Fibroblast of lung (primary cell): Measurements from ENCODE around the gene LDLRAD3. TPM values are rescaled to one million over a fixed set of nuclear protein-coding genes. Genes with fewer than 3 reads are reported as not detected.
A peak's percentile ranks its signal among the peaks of the same experiment; 100 is the strongest.
"Not testable (repeated sequence)": the region's sequence is repeated elsewhere in the genome, so short reads cannot be mapped to it uniquely, and the experiment has no call there.

ENCODE experiments used
- DNase-seq, 2 donors: peaks; one replicate each; pipeline versions ENCODE4 v3.0.0 to v3.0.0-alpha.2; 2010; ENCODE audit warnings: low read depth in 2 of 2
- H2AFZ ChIP-seq: 2 replicates; pipeline ENCODE4 v1.5.1; 2012; ENCODE audit warnings: low read length, control low read depth, inconsistent platforms
- H3K27ac ChIP-seq: 2 replicates; pipeline ENCODE4 v1.5.1; 2011; ENCODE audit warnings: low read length, control low read depth; ENCODE audit not compliant: insufficient read depth
- H3K27me3 ChIP-seq: 2 replicates; pipeline ENCODE4 v1.5.1; 2011; ENCODE audit warnings: mild to moderate bottlenecking, low read length; ENCODE audit not compliant: control insufficient read depth, insufficient read depth
- H3K36me3 ChIP-seq: 2 replicates; pipeline ENCODE4 v1.5.1; 2011; ENCODE audit warnings: low read length; ENCODE audit not compliant: control insufficient read depth, insufficient read depth
- H3K4me1 ChIP-seq: 2 replicates; pipeline ENCODE4 v1.5.1; 2011; ENCODE audit warnings: low read length; ENCODE audit not compliant: control insufficient read depth, insufficient read depth; ENCODE audit errors: extremely low read depth
- H3K4me2 ChIP-seq: 2 replicates; pipeline ENCODE4 v1.5.1; 2011; ENCODE audit warnings: low read length, control low read depth; ENCODE audit not compliant: insufficient read depth; ENCODE audit errors: extremely low read depth
- H3K4me3 ChIP-seq, 4 experiments: fragments of 200-600 bp in 1 of 4; sonication (generic) in 1 of 4; replicated peaks in 1 of 4; 2 replicates each; pipeline ENCODE4 v1.5.1; 2011 to 2016; ENCODE audit warnings: low read length in 4 of 4, low read depth in 3 of 4, mild to moderate bottlenecking in 3 of 4, control low read depth in 2 of 4, inconsistent platforms in 1 of 4, mixed read lengths in 1 of 4; ENCODE audit not compliant: insufficient read depth in 1 of 4; ENCODE audit errors: control extremely low read depth in 1 of 4
- H3K79me2 ChIP-seq: 2 replicates; pipeline ENCODE4 v1.5.1; 2012; ENCODE audit warnings: mild to moderate bottlenecking, low read length, inconsistent platforms; ENCODE audit not compliant: control insufficient read depth, insufficient read depth
- H3K9ac ChIP-seq: 2 replicates; pipeline ENCODE4 v1.5.1; 2011; ENCODE audit warnings: mild to moderate bottlenecking, low read length, control low read depth; ENCODE audit not compliant: insufficient read depth
- H3K9me3 ChIP-seq: 2 replicates; pipeline ENCODE4 v1.5.1; 2012; ENCODE audit warnings: low read depth, low read length; ENCODE audit not compliant: control insufficient read depth, insufficient read depth
- H4K20me1 ChIP-seq: 2 replicates; pipeline ENCODE4 v1.5.1; 2011; ENCODE audit warnings: low read length; ENCODE audit not compliant: control insufficient read depth, insufficient read depth; ENCODE audit errors: extremely low read depth
- CTCF ChIP-seq, 2 donors: IDR thresholded peaks in 1 of 2; conservative IDR thresholded peaks in 1 of 2; 1 replicate in 1 of 2; 2 replicates in 1 of 2; pipeline ENCODE4 v1.5.1; 2011 to 2012; ENCODE audit warnings: low read length in 2 of 2, control low read depth in 1 of 2, inconsistent platforms in 1 of 2, low read depth in 1 of 2, mild to moderate bottlenecking in 1 of 2
- EZH2 ChIP-seq: IDR thresholded peaks from 2 replicates; pipeline ENCODE4 v1.5.1; 2012; ENCODE audit warnings: low read length, control low read depth, mild to moderate bottlenecking; ENCODE audit errors: missing control alignments
- polyA plus RNA-seq, 2 donors: library from polyadenylated mRNA; depleted of rRNA in 1 of 2; stranded (reverse) in 1 of 2; unstranded in 1 of 2; fragments of >200 nt; gene quantifications; 2 replicates each; pipeline ENCODE4 v1.2.1, GENCODE V29; 2011 to 2012; ENCODE audit warnings: missing spikeins in 1 of 2
- total RNA-seq: library from RNA; depleted of rRNA; stranded (reverse); fragments of >200 nt; gene quantifications from 2 replicates; pipeline ENCODE4 v1.2.1, GENCODE V29; 2014

LDLRAD3 gene
- total and polyA plus RNA-seq, 2 donors (not counting 1 experiment from before 2014, with no cell fraction given), result 3.8 to 7.8 TPM

- Histone ChIP-seq H3K4me1 (peaks cover 11% of the 10 kb centered on the region), H3K9ac (no peak overlapping the region)
These were observed 69.1 kb downstream of the LDLRAD3 start for GRCh38 chr11:36012979-36013378.

DNA sequence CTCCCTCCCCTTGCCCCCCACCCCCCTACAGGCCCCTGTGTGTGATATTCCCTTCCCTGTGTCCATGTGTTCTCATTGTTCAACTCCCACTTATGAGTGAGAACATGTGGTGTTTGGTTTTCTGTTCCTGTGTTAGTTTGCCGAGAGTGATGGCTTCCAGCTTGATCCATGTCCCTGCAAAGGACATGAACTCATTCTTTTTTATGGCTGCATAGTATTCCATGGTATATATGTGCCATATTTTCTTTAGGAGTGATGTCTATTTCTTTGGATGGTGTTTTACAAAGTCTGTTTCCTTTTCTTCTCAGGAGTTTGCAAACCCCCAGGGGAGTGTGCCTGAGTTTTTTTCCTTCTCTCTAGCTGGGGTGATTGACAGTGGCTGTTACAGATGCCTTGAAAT, 69.6 kb downstream of the LDLRAD3 start:
- not testable (repeated sequence) for H3K9me3 ChIP-seq, H3K79me2 ChIP-seq, H3K4me3 ChIP-seq, DNase-seq, H3K27ac ChIP-seq, H2AFZ ChIP-seq, H3K9ac ChIP-seq, H4K20me1 ChIP-seq, H3K27me3 ChIP-seq, H3K36me3 ChIP-seq, H3K4me2 ChIP-seq
- peaks cover 11% of the 10 kb centered on the region for H3K4me1 ChIP-seq

More at GRCh38 chr11:36012979-36013378, 69.1 kb downstream of the LDLRAD3 start:
- H3K27me3 ChIP-seq, result no peaks in the 10 kb centered on the region
- H3K79me2 ChIP-seq, result no peaks in the 10 kb centered on the region
- no peak overlapping the region for H3K27ac ChIP-seq
- H4K20me1 ChIP-seq, result no peaks in the 10 kb centered on the region
- no peaks in the 10 kb centered on the region for H3K36me3 ChIP-seq
- no peak for TF ChIP-seq EZH2
- no peak for TF ChIP-seq CTCF (conservative IDR thresholded peaks at IDR 0.05 in 1 of 2, IDR thresholded peaks at IDR 0.05 in 1 of 2; ENCODE audit: low read depth in 1 of 2, low read length in 2 of 2)
- no peaks in the 10 kb centered on the region for H3K9me3 ChIP-seq
- peak overlapping the region in 1 of 4 experiments; percentile 10 for H3K4me3 ChIP-seq
- no peak overlapping the region for H2AFZ ChIP-seq
- peak in 1 of 2 donors; percentile 75 for DNase-seq
- peak overlapping the region; percentile 47 for H3K4me2 ChIP-seq

- H3K27ac ChIP-seq, result no peak overlapping the region
These were observed 70.4 kb downstream of the LDLRAD3 start for GRCh38 chr11:36013950-36014897.

More at GRCh38 chr11:36013950-36014897, 70.4 kb downstream of the LDLRAD3 start:
- H3K4me1 ChIP-seq, result peaks cover 6% of the 10 kb centered on the region
- DNase-seq, result no peak
- no peaks in the 10 kb centered on the region for H3K9me3 ChIP-seq
- H3K4me2 ChIP-seq, result no peak overlapping the region
- H3K4me3 ChIP-seq, result no peak overlapping the region
- TF ChIP-seq EZH2, result no peak
- no peak for TF ChIP-seq CTCF (conservative IDR thresholded peaks at IDR 0.05 in 1 of 2, IDR thresholded peaks at IDR 0.05 in 1 of 2; ENCODE audit: low read depth in 1 of 2, low read length in 2 of 2)
- no peak overlapping the region for H3K9ac ChIP-seq
- H2AFZ ChIP-seq, result no peak overlapping the region
- no peaks in the 10 kb centered on the region for H3K79me2 ChIP-seq
- no peaks in the 10 kb centered on the region for H3K36me3 ChIP-seq
- H3K27me3 ChIP-seq, result no peaks in the 10 kb centered on the region
- no peaks in the 10 kb centered on the region for H4K20me1 ChIP-seq
